Uterus (tissue), 4 donors: Measurements from ENCODE around the gene SLC9A7. TPM values are rescaled to one million over a fixed set of nuclear protein-coding genes. Genes with fewer than 3 reads are reported as not detected.

Experiments
- DNase-seq, 2 donors: peaks; one replicate each; pipeline ENCODE4 v3.0.0-alpha.2; 2019 to 2020
- H3K27ac ChIP-seq, 2 donors: fragments of 200-600 bp; sonication (generic); 1 replicate in 1 of 2; 2 replicates in 1 of 2; pipeline ENCODE4 v1.5.1; 2016 to 2018
- H3K27me3 ChIP-seq, 2 donors: fragments of 200-600 bp; sonication (generic); one replicate each; pipeline ENCODE4 v1.5.1; 2018 to 2019; ENCODE audit warnings: control low read depth in 1 of 2
- H3K36me3 ChIP-seq, 2 donors: fragments of 200-600 bp; sonication (generic); one replicate each; pipeline ENCODE4 v1.5.1; 2019; ENCODE audit warnings: control low read depth in 1 of 2
- H3K4me1 ChIP-seq, 2 donors: fragments of 200-600 bp; sonication (generic); one replicate each; pipeline ENCODE4 v1.5.1; 2018 to 2019; ENCODE audit warnings: control low read depth in 1 of 2
- H3K4me3 ChIP-seq, 2 donors: fragments of 200-600 bp; sonication (generic); 1 replicate in 1 of 2; 2 replicates in 1 of 2; pipeline ENCODE4 v1.5.1; 2018 to 2019; ENCODE audit warnings: mild to moderate bottlenecking in 1 of 2
- H3K9me3 ChIP-seq, 2 donors: fragments of 200-600 bp; sonication (generic); one replicate each; pipeline ENCODE4 v1.5.1; 2019; ENCODE audit warnings: control low read depth in 1 of 2
- CTCF ChIP-seq, 4 experiments: fragments of 200-600 bp in 2 of 4; fragments of 450-650 bp in 2 of 4; sonication (generic) in 2 of 4; IDR thresholded peaks; one replicate each; pipeline ENCODE4 v1.5.1; 2016 to 2019; ENCODE audit warnings: antibody characterized with exemption in 4 of 4, mild to moderate bottlenecking in 2 of 4, moderate library complexity in 1 of 4
- POLR2A ChIP-seq, 2 donors: fragments of 450-650 bp; IDR thresholded peaks; one replicate each; pipeline ENCODE4 v1.6.1; 2016; ENCODE audit warnings: antibody characterized with exemption in 2 of 2, mild to moderate bottlenecking in 1 of 2, moderate library complexity in 1 of 2
- intact Hi-C: fragments of 100-400 bp; cut with DNase I; formaldehyde crosslinking; loops from one replicate; pipeline ENCODE4 v1.15.1; 2023; ENCODE audit warnings: low total_unique reads
- total RNA-seq, 4 donors: library from RNA; depleted of rRNA in 3 of 4; stranded (reverse); fragments of >200 nt in 3 of 4; gene quantifications; one replicate each; pipeline versions ENCODE4 v1.1.0 to v1.2.4, GENCODE V29; 2014 to 2023
- donor health status: DM: yes; HTN: yes; CAD: no.

Gene SLC9A7
- total RNA-seq, 4 donors from 2014 or later, result 0.51 to 6.4 (median 3.3) TPM

GRCh38 chrX:46758163-46758955, 559 bp downstream of the SLC9A7 start:
- H3K27me3 ChIP-seq, result no peaks in the 10 kb centered on the region
- intact Hi-C loops, result no loop called here
- H3K27ac ChIP-seq, result no peak overlapping the region
- no peak for TF ChIP-seq POLR2A (IDR thresholded peaks at IDR 0.05)
- TF ChIP-seq CTCF (IDR thresholded peaks at IDR 0.05), result no peak
- no peaks in the 10 kb centered on the region for H3K36me3 ChIP-seq
- H3K4me3 ChIP-seq, result peak overlapping the region; percentile 15 to 44
- no peaks in the 10 kb centered on the region for H3K4me1 ChIP-seq
- no peaks in the 10 kb centered on the region for H3K9me3 ChIP-seq
- DNase-seq, result no peak

GRCh38 chrX:46757593-46757992, 1.3 kb downstream of the SLC9A7 start:
- Histone ChIP-seq H3K9me3 (no peaks in the 10 kb centered on the region), H3K36me3 (no peaks in the 10 kb centered on the region), H3K4me1 (no peaks in the 10 kb centered on the region), H3K27me3 (no peaks in the 10 kb centered on the region), H3K27ac (no peak overlapping the region), H3K4me3 (no peak overlapping the region)
- intact Hi-C loops, result no loop called here
- no peak for DNase-seq
- TF ChIP-seq CTCF (IDR thresholded peaks at IDR 0.05) (no peak), POLR2A (IDR thresholded peaks at IDR 0.05) (no peak)

GRCh38 chrX:46757052-46757451, 1.9 kb downstream of the SLC9A7 start:
- Histone ChIP-seq H3K4me1 (no peaks in the 10 kb centered on the region), H3K27ac (no peak overlapping the region), H3K9me3 (no peaks in the 10 kb centered on the region), H3K4me3 (no peak overlapping the region), H3K27me3 (no peaks in the 10 kb centered on the region), H3K36me3 (no peaks in the 10 kb centered on the region)
- no peak for TF ChIP-seq POLR2A (IDR thresholded peaks at IDR 0.05)
- DNase-seq, result no peak
- intact Hi-C loops, result no loop called here

GRCh38 chrX:46755671-46756070, 3.2 kb downstream of the SLC9A7 start:
- Histone ChIP-seq H3K4me3 (no peak overlapping the region), H3K27me3 (no peaks in the 10 kb centered on the region), H3K4me1 (no peaks in the 10 kb centered on the region), H3K9me3 (no peaks in the 10 kb centered on the region), H3K36me3 (no peaks in the 10 kb centered on the region), H3K27ac (no peak overlapping the region)
- intact Hi-C loops, result no loop called here
- TF ChIP-seq POLR2A (IDR thresholded peaks at IDR 0.05) (no peak), CTCF (IDR thresholded peaks at IDR 0.05) (no peak)
- no peak for DNase-seq

GRCh38 chrX:46754586-46755061, 4.3 kb downstream of the SLC9A7 start:
- H3K36me3 ChIP-seq, result no peaks in the 10 kb centered on the region
- no peaks in the 10 kb centered on the region for H3K9me3 ChIP-seq
- DNase-seq, result no peak
- no peak overlapping the region for H3K4me3 ChIP-seq
- H3K4me1 ChIP-seq, result no peaks in the 10 kb centered on the region
- intact Hi-C loops, result no loop called here
- H3K27ac ChIP-seq, result no peak overlapping the region
- TF ChIP-seq CTCF (IDR thresholded peaks at IDR 0.05) (no peak), POLR2A (IDR thresholded peaks at IDR 0.05) (no peak)
- H3K27me3 ChIP-seq, result no peaks in the 10 kb centered on the region
